Measurements from ENCODE around the gene TFB2M. TPM values are rescaled to one million over a fixed set of nuclear protein-coding genes. Genes with fewer than 3 reads are reported as not detected.

Gene TFB2M
- total RNA-seq, 5 donors from 2014 or later (not counting 1 experiment from before 2014, with no cell fraction given) = 8.5 to 11.8 (median 10.1) TPM

GRCh38 chr1:246558041-246558440, 8.0 kb downstream of the TFB2M start:
- Mint-ChIP-seq H3K36me3 (peaks cover 58% of the 10 kb centered on the region), H3K9me3 (no peaks in the 10 kb centered on the region), H3K27me3 (no peaks in the 10 kb centered on the region), H3K4me3 (no peak overlapping the region), H3K27ac (no peak overlapping the region), H3K4me1 (peaks cover 15 to 18% (median 16%) of the 10 kb centered on the region in 3 donors)
- Histone ChIP-seq H3K4me1 (ENCODE audit: control insufficient read depth in 1 of 2, extremely low read depth in 1 of 2, insufficient read depth in 2 of 2, low read length in 2 of 2) (peaks cover 0 to 4% of the 10 kb centered on the region in 2 experiments), H3K27me3 (replicated peaks in 1 of 2; ENCODE audit: control insufficient read depth in 2 of 2, extremely low read depth in 1 of 2, insufficient read depth in 2 of 2, low read length in 1 of 2) (no peaks in the 10 kb centered on the region), H3K36me3 (ENCODE audit: control insufficient read depth in 2 of 2, extremely low read depth in 1 of 2, insufficient read depth in 1 of 2, low read length in 1 of 2) (peaks cover 0 to 42% of the 10 kb centered on the region in 2 donors), H3K4me3 (ENCODE audit: control insufficient read depth in 1 of 2, extremely low read depth in 1 of 2, low read length in 1 of 2) (no peak overlapping the region), H3K27ac (ENCODE audit: low read length) (no peak overlapping the region), H3K9me3 (no peaks in the 10 kb centered on the region)
- CTCF ChIA-PET = interaction anchor here in 1 of 2 donors (0.6 kb wide), 2 partner anchors 66 to 1676 kb away, joined by 3 read pairs; no protein-coding TSS in a partner anchor
- ATAC-seq (replicated peaks in 1 of 4) = no peak
- POLR2A ChIA-PET = interaction anchor here in 1 of 2 donors (0.7 kb wide), 1 partner anchor 26 kb away, joined by 3 read pairs; no protein-coding TSS in a partner anchor
- DNase-seq = no peak
- WGBS (ENCODE audit: insufficient coverage) = 100% methylated on average over 1 of the region's 2 CpGs

GRCh38 chr1:246554201-246554600, 11.9 kb downstream of the TFB2M start:
- H3K9me3 ChIP-seq = no peaks in the 10 kb centered on the region
- no peak for DNase-seq
- no peak overlapping the region for H3K4me3 ChIP-seq (ENCODE audit: control insufficient read depth in 1 of 2, extremely low read depth in 1 of 2, low read length in 1 of 2)
- H3K4me1 ChIP-seq (ENCODE audit: control insufficient read depth in 1 of 2, extremely low read depth in 1 of 2, insufficient read depth in 2 of 2, low read length in 2 of 2) = no peaks in the 10 kb centered on the region
- Mint-ChIP-seq H3K4me1 (peaks cover 1 to 6% (median 5%) of the 10 kb centered on the region in 3 donors), H3K27ac (no peak overlapping the region), H3K4me3 (no peak overlapping the region), H3K27me3 (no peaks in the 10 kb centered on the region), H3K36me3 (peaks cover 63% of the 10 kb centered on the region), H3K9me3 (no peaks in the 10 kb centered on the region)
- H3K27ac ChIP-seq (ENCODE audit: low read length) = no peak overlapping the region
- ChIA-PET CTCF (no interaction called here), POLR2A (no interaction called here)
- H3K36me3 ChIP-seq (ENCODE audit: control insufficient read depth in 2 of 2, extremely low read depth in 1 of 2, insufficient read depth in 1 of 2, low read length in 1 of 2) = peaks cover 4 to 66% of the 10 kb centered on the region in 2 donors
- no peaks in the 10 kb centered on the region for H3K27me3 ChIP-seq (replicated peaks in 1 of 2; ENCODE audit: control insufficient read depth in 2 of 2, extremely low read depth in 1 of 2, insufficient read depth in 2 of 2, low read length in 1 of 2)
- 90% methylated on average over 11 of the region's 16 CpGs for WGBS (ENCODE audit: insufficient coverage)
- no peak for ATAC-seq (replicated peaks in 1 of 4)

GRCh38 chr1:246552110-246552509, 14.0 kb downstream of the TFB2M start:
- DNase-seq (no peak), ATAC-seq (replicated peaks in 1 of 4) (no peak)
- H3K27me3 Mint-ChIP-seq = no peaks in the 10 kb centered on the region
- H3K9me3 Mint-ChIP-seq = no peaks in the 10 kb centered on the region
- CTCF ChIA-PET = no interaction called here
- Histone ChIP-seq H3K4me1 (ENCODE audit: control insufficient read depth in 1 of 2, extremely low read depth in 1 of 2, insufficient read depth in 2 of 2, low read length in 2 of 2) (no peaks in the 10 kb centered on the region), H3K36me3 (ENCODE audit: control insufficient read depth in 2 of 2, extremely low read depth in 1 of 2, insufficient read depth in 1 of 2, low read length in 1 of 2) (peaks cover 4 to 72% of the 10 kb centered on the region in 2 donors), H3K4me3 (ENCODE audit: control insufficient read depth in 1 of 2, extremely low read depth in 1 of 2, low read length in 1 of 2) (no peak overlapping the region), H3K27me3 (replicated peaks in 1 of 2; ENCODE audit: control insufficient read depth in 2 of 2, extremely low read depth in 1 of 2, insufficient read depth in 2 of 2, low read length in 1 of 2) (no peaks in the 10 kb centered on the region), H3K9me3 (no peaks in the 10 kb centered on the region), H3K27ac (ENCODE audit: low read length) (no peak overlapping the region)
- H3K27ac Mint-ChIP-seq = no peak overlapping the region
- H3K4me1 Mint-ChIP-seq = peaks cover 0 to 5% (median 0%) of the 10 kb centered on the region in 3 donors
- no peak overlapping the region for H3K4me3 Mint-ChIP-seq
- 87% methylated on average over 4 of the region's 6 CpGs for WGBS (ENCODE audit: insufficient coverage)
- peaks cover 60% of the 10 kb centered on the region for H3K36me3 Mint-ChIP-seq
- POLR2A ChIA-PET = interaction anchor here in 1 of 2 donors (0.6 kb wide), 1 partner anchor 17 kb away, joined by 3 read pairs; no protein-coding TSS in a partner anchor

GRCh38 chr1:246550402-246550801, 15.7 kb downstream of the TFB2M start:
- DNase-seq (no peak), ATAC-seq (replicated peaks in 1 of 4) (no peak)
- H3K9me3 ChIP-seq = no peaks in the 10 kb centered on the region
- peaks cover 5 to 64% of the 10 kb centered on the region in 2 donors for H3K36me3 ChIP-seq (ENCODE audit: control insufficient read depth in 2 of 2, extremely low read depth in 1 of 2, insufficient read depth in 1 of 2, low read length in 1 of 2)
- H3K27ac Mint-ChIP-seq = no peak overlapping the region
- no peaks in the 10 kb centered on the region for H3K4me1 ChIP-seq (ENCODE audit: control insufficient read depth in 1 of 2, extremely low read depth in 1 of 2, insufficient read depth in 2 of 2, low read length in 2 of 2)
- H3K4me3 Mint-ChIP-seq = no peak overlapping the region
- H3K9me3 Mint-ChIP-seq = no peaks in the 10 kb centered on the region
- peaks cover 0 to 5% (median 0%) of the 10 kb centered on the region in 3 donors for H3K4me1 Mint-ChIP-seq
- peaks cover 50% of the 10 kb centered on the region for H3K36me3 Mint-ChIP-seq
- H3K27me3 ChIP-seq (replicated peaks in 1 of 2; ENCODE audit: control insufficient read depth in 2 of 2, extremely low read depth in 1 of 2, insufficient read depth in 2 of 2, low read length in 1 of 2) = no peaks in the 10 kb centered on the region
- H3K4me3 ChIP-seq (ENCODE audit: control insufficient read depth in 1 of 2, extremely low read depth in 1 of 2, low read length in 1 of 2) = no peak overlapping the region
- ChIA-PET CTCF (no interaction called here), POLR2A (interaction anchor here in 1 of 2 donors (0.6 kb wide), 1 partner anchor 1563 kb away, joined by 4 read pairs; no protein-coding TSS in a partner anchor)
- WGBS (ENCODE audit: insufficient coverage) = 65% methylated on average over 6 of the region's 11 CpGs
- H3K27ac ChIP-seq (ENCODE audit: low read length) = no peak overlapping the region
- no peaks in the 10 kb centered on the region for H3K27me3 Mint-ChIP-seq

- H3K9me3 ChIP-seq = no peaks in the 10 kb centered on the region
- no peaks in the 10 kb centered on the region for H3K4me1 ChIP-seq (ENCODE audit: control insufficient read depth in 1 of 2, extremely low read depth in 1 of 2, insufficient read depth in 2 of 2, low read length in 2 of 2)
- no peaks in the 10 kb centered on the region for H3K9me3 Mint-ChIP-seq
- no peak overlapping the region for H3K4me3 ChIP-seq (ENCODE audit: control insufficient read depth in 1 of 2, extremely low read depth in 1 of 2, low read length in 1 of 2)
- H3K27me3 ChIP-seq (replicated peaks in 1 of 2; ENCODE audit: control insufficient read depth in 2 of 2, extremely low read depth in 1 of 2, insufficient read depth in 2 of 2, low read length in 1 of 2) = no peaks in the 10 kb centered on the region
- no peak overlapping the region for H3K4me3 Mint-ChIP-seq
- CTCF ChIA-PET = no interaction called here
- H3K27me3 Mint-ChIP-seq = no peaks in the 10 kb centered on the region
- ATAC-seq (replicated peaks in 1 of 4) (no peak), DNase-seq (no peak)
- POLR2A ChIA-PET = no interaction called here
- peaks cover 0 to 5% (median 0%) of the 10 kb centered on the region in 3 donors for H3K4me1 Mint-ChIP-seq
- H3K36me3 ChIP-seq (ENCODE audit: control insufficient read depth in 2 of 2, extremely low read depth in 1 of 2, insufficient read depth in 1 of 2, low read length in 1 of 2) = peaks cover 8 to 65% of the 10 kb centered on the region in 2 donors
- H3K27ac ChIP-seq (ENCODE audit: low read length) = no peak overlapping the region
- H3K36me3 Mint-ChIP-seq = peaks cover 43% of the 10 kb centered on the region
- 80% methylated on average over 1 of the region's 4 CpGs for WGBS (ENCODE audit: insufficient coverage)
- no peak overlapping the region for H3K27ac Mint-ChIP-seq
Measured at GRCh38 chr1:246549665-246550064, 16.4 kb downstream of the TFB2M start.

GRCh38 chr1:246544001-246544400, 22.1 kb downstream of the TFB2M start:
- H3K9me3 Mint-ChIP-seq = no peaks in the 10 kb centered on the region
- H3K4me1 Mint-ChIP-seq = no peaks in the 10 kb centered on the region
- Histone ChIP-seq H3K27me3 (replicated peaks in 1 of 2; ENCODE audit: control insufficient read depth in 2 of 2, extremely low read depth in 1 of 2, insufficient read depth in 2 of 2, low read length in 1 of 2) (no peaks in the 10 kb centered on the region), H3K4me1 (ENCODE audit: control insufficient read depth in 1 of 2, extremely low read depth in 1 of 2, insufficient read depth in 2 of 2, low read length in 2 of 2) (no peaks in the 10 kb centered on the region), H3K4me3 (ENCODE audit: control insufficient read depth in 1 of 2, extremely low read depth in 1 of 2, low read length in 1 of 2) (no peak overlapping the region), H3K9me3 (no peaks in the 10 kb centered on the region), H3K27ac (ENCODE audit: low read length) (no peak overlapping the region), H3K36me3 (ENCODE audit: control insufficient read depth in 2 of 2, extremely low read depth in 1 of 2, insufficient read depth in 1 of 2, low read length in 1 of 2) (peaks cover 9 to 63% of the 10 kb centered on the region in 2 donors)
- no peaks in the 10 kb centered on the region for H3K27me3 Mint-ChIP-seq
- no CpG with 5 or more reads among the region's 1 CpG for WGBS (ENCODE audit: insufficient coverage)
- no peak for ATAC-seq (replicated peaks in 1 of 4)
- ChIA-PET POLR2A (no interaction called here), CTCF (no interaction called here)
- DNase-seq = no peak
- H3K27ac Mint-ChIP-seq = no peak overlapping the region
- peaks cover 29% of the 10 kb centered on the region for H3K36me3 Mint-ChIP-seq
- H3K4me3 Mint-ChIP-seq = no peak overlapping the region
